Progenitor cell of endocrine pancreas (in vitro differentiated cells): Measurements from ENCODE around the gene TUBA1C. TPM values are rescaled to one million over a fixed set of nuclear protein-coding genes. Genes with fewer than 3 reads are reported as not detected.
"Not testable (repeated sequence)": the region's sequence is repeated elsewhere in the genome, so short reads cannot be mapped to it uniquely, and the experiment has no call there.

Experiments
- DNase-seq: peaks from one replicate; pipeline ENCODE4 v3.0.0; 2021; ENCODE audit warnings: low spot score; ENCODE audit not compliant: unreplicated experiment
- H3K27ac Mint-ChIP-seq: 2 replicates; pipeline ENCODE4 v1.8.0; 2021; ENCODE audit warnings: mild to moderate bottlenecking, moderate library complexity, mixed read lengths
- H3K27me3 Mint-ChIP-seq: 2 replicates; pipeline ENCODE4 v1.8.0; 2021; ENCODE audit warnings: mixed read lengths
- H3K36me3 Mint-ChIP-seq: 2 replicates; pipeline ENCODE4 v1.8.0; 2022; ENCODE audit warnings: mixed read lengths; ENCODE audit not compliant: insufficient read depth
- H3K4me1 Mint-ChIP-seq: 2 replicates; pipeline ENCODE4 v1.8.0; 2021; ENCODE audit warnings: low read depth, mixed read lengths
- H3K4me3 Mint-ChIP-seq: 2 replicates; pipeline ENCODE4 v1.8.0; 2021; ENCODE audit warnings: low read depth, mild to moderate bottlenecking, moderate library complexity, mixed read lengths
- H3K9me3 Mint-ChIP-seq: 2 replicates; pipeline ENCODE4 v1.8.0; 2021; ENCODE audit warnings: low read depth, mixed read lengths
- CTCF ChIP-seq: fragments of 200-600 bp; sonication (generic); IDR thresholded peaks from one replicate; pipeline ENCODE4 v1.5.0; 2021; ENCODE audit warnings: antibody characterized with exemption, mild to moderate bottlenecking; ENCODE audit not compliant: unreplicated experiment
- total RNA-seq: library from RNA; stranded (reverse); gene quantifications from 2 replicates; pipeline ENCODE4 v1.2.1, GENCODE V29; 2021

TUBA1C gene
- total RNA-seq, 1 donor from 2014 or later = 128 TPM

GRCh38 chr12:49314811-49315210 lies 49.9 kb downstream of the TUBA1C start:
- no peaks in the 10 kb centered on the region for H3K9me3 Mint-ChIP-seq
- H3K27me3 Mint-ChIP-seq = peaks cover 11% of the 10 kb centered on the region
- DNase-seq = no peak
- no peaks in the 10 kb centered on the region for H3K4me1 Mint-ChIP-seq
- TF ChIP-seq CTCF = no peak
- no peak overlapping the region for H3K4me3 Mint-ChIP-seq
- no peak overlapping the region for H3K27ac Mint-ChIP-seq
- no peaks in the 10 kb centered on the region for H3K36me3 Mint-ChIP-seq

DNA sequence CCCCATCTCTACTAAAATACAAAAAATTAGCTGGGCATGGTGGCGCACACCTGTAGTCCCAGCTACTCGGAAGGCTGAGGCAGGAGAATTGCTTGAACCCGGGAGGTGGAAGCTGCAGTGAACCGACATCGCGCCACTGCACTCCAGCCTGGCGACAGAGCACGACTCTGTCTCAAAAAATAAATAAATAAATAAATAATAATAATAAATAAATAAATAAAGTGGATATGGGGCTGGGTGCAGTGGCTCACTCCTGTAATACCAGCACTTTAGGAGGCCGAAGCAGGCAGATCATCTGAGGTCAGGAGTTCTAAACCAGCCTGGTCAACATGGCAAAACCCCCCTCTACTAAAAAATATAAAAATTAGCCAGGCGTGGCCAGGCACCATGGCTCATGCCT lies 52.2 kb downstream of the TUBA1C start:
- not testable (repeated sequence) for H3K4me3 Mint-ChIP-seq, H3K36me3 Mint-ChIP-seq, H3K9me3 Mint-ChIP-seq, H3K27ac Mint-ChIP-seq, DNase-seq, H3K4me1 Mint-ChIP-seq
- peaks cover 13% of the 10 kb centered on the region for H3K27me3 Mint-ChIP-seq

DNA sequence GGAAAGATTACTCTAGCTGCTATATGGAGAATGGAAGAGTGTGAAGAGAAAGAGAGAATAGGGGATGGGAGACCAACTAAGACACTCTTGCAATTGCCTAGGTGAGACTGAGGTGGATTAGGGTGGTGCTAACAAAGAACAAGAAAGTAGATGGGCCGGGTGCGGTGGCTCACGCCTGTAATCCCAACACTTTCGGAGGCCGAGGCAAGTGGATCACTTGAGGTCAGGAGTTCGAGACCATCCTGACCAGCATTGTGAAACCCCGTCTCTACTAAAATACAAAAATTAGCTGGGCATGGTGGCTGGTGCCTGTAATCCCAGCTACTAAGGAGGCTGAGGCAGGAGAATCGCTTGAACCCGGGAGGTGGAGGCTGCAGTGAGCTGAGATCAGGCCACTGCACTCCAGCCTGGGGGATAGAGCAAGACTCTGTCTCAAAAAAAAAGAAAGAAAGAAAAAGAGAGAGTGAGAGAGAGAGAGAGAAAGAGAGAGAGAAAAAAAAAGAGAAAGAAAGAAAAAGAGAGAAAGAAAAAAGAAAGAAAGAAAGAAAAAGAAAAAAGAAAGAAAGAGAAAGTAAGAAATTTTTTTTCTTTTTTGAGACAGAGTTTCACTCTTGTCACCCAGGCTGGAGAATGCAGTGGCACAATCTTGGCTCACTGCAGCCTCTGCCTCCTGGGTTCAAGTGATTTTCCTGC lies 55.7 kb downstream of the TUBA1C start:
- peaks cover 14% of the 10 kb centered on the region for H3K4me1 Mint-ChIP-seq
- not testable (repeated sequence) for DNase-seq, H3K27me3 Mint-ChIP-seq, H3K27ac Mint-ChIP-seq, H3K36me3 Mint-ChIP-seq, H3K9me3 Mint-ChIP-seq
- peak overlapping the region; percentile 22 for H3K4me3 Mint-ChIP-seq

- peaks cover 14% of the 10 kb centered on the region for H3K4me1 Mint-ChIP-seq
- no peaks in the 10 kb centered on the region for H3K36me3 Mint-ChIP-seq
- TF ChIP-seq CTCF = no peak
- H3K4me3 Mint-ChIP-seq = peak overlapping the region; percentile 98
- H3K9me3 Mint-ChIP-seq = no peaks in the 10 kb centered on the region
- H3K27ac Mint-ChIP-seq = peak overlapping the region; percentile 96
- peaks cover 10% of the 10 kb centered on the region for H3K27me3 Mint-ChIP-seq
- no peak for DNase-seq
Observed at GRCh38 chr12:49322367-49322707, 57.5 kb downstream of the TUBA1C start.

GRCh38 chr12:49322708-49323523 lies 58.0 kb downstream of the TUBA1C start, which contains the start of gene TROAP:
TSS of gene TROAP (plus strand) at chr12:49323255. CDS start at chr12:49323609, 354 bp downstream.
- H3K4me1 Mint-ChIP-seq = peaks cover 14% of the 10 kb centered on the region
- H3K27me3 Mint-ChIP-seq = peaks cover 10% of the 10 kb centered on the region
- no peaks in the 10 kb centered on the region for H3K9me3 Mint-ChIP-seq
- TF ChIP-seq CTCF = no peak
- peak within 1 kb of the TSS; percentile 98 for H3K4me3 Mint-ChIP-seq
- no peaks in the 10 kb centered on the region for H3K36me3 Mint-ChIP-seq
- peak; percentile 95 for DNase-seq
- peak within 1 kb of the TSS; percentile 96 for H3K27ac Mint-ChIP-seq

DNA sequence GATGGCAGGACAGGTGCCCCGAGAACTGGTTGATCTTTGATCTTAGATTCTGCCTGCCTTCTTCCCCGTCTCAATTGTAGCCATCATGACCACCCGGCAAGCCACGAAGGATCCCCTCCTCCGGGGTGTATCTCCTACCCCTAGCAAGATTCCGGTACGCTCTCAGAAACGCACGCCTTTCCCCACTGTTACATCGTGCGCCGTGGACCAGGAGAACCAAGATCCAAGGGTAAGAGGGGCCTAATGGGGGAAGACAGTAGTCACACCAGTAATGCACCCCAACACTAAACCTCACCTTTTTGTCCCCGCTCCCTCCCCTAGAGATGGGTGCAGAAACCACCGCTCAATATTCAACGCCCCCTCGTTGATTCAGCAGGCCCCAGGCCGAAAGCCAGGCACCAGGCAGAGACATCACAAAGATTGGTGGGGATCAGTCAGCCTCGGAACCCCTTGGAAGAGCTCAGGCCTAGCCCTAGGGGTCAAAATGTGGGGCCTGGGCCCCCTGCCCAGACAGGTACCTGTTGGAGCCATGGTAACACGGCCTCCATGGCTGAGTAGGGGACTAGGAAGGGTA lies 58.7 kb downstream of the TUBA1C start:
- H3K27ac Mint-ChIP-seq = no peak overlapping the region
- TF ChIP-seq CTCF = no peak
- no peaks in the 10 kb centered on the region for H3K9me3 Mint-ChIP-seq
- no peak for DNase-seq
- no peaks in the 10 kb centered on the region for H3K36me3 Mint-ChIP-seq
- H3K4me3 Mint-ChIP-seq = peak overlapping the region; percentile 98
- H3K27me3 Mint-ChIP-seq = peaks cover 10% of the 10 kb centered on the region
- H3K4me1 Mint-ChIP-seq = peaks cover 14% of the 10 kb centered on the region

Other genes starting within 250 kb of the TUBA1C start
- gene PRKAG1, start 246.3 kb upstream of the TUBA1C start, total RNA-seq = 52.7 and 59.4 TPM in 2 replicates
- gene KMT2D, start 204.3 kb upstream of the TUBA1C start, total RNA-seq = 130 and 132 TPM in 2 replicates
- 0.72 and 0.75 TPM in 2 replicates for gene RHEBL1, start 195.1 kb upstream of the TUBA1C start, total RNA-seq
- gene DHH, start 170.3 kb upstream of the TUBA1C start, total RNA-seq = 0.29 and 0.34 TPM in 2 replicates
- gene LMBR1L, start 154.2 kb upstream of the TUBA1C start, total RNA-seq = 142 and 143 TPM in 2 replicates
- 985 and 1,023 TPM in 2 replicates for gene TUBA1B, start 133.7 kb upstream of the TUBA1C start, total RNA-seq
- 628 and 652 TPM in 2 replicates for gene TUBA1A, start 76.0 kb upstream of the TUBA1C start, total RNA-seq
- 0.60 and 0.62 TPM in 2 replicates for gene PRPH, start 30.1 kb downstream of the TUBA1C start, total RNA-seq
- gene TROAP, start 58.2 kb downstream of the TUBA1C start, total RNA-seq = 44.7 and 44.9 TPM in 2 replicates
- 0.64 and 0.79 TPM in 2 replicates for gene C1QL4, start 72.1 kb downstream of the TUBA1C start, total RNA-seq
- 36.0 and 38.7 TPM in 2 replicates for gene DNAJC22, start 81.8 kb downstream of the TUBA1C start, total RNA-seq
- gene SPATS2, start 102.4 kb downstream of the TUBA1C start, total RNA-seq = 84.4 and 87.1 TPM in 2 replicates